GM23338 (cell line): ENCODE results near the gene TICRR. TPM values are rescaled to one million over a fixed set of nuclear protein-coding genes. Genes with fewer than 3 reads are reported as not detected.

ENCODE experiments used
- ATAC-seq: fragments of 200-7000 bp; cut with Tn5 transposase; 3 replicates; pipeline ENCODE4 v1.9.1; 2020
- DNase-seq: peaks from one replicate; pipeline ENCODE4 v3.0.0-alpha.2; 2015; ENCODE audit warnings: low spot score
- H2AFZ ChIP-seq: fragments of 200-600 bp; sonication (generic); 2 replicates; pipeline ENCODE4 v1.8.0; 2016; ENCODE audit warnings: antibody characterized with exemption, mild to moderate bottlenecking, moderate library complexity
- H3F3A ChIP-seq: fragments of 200-600 bp; sonication (generic); replicated peaks from 2 replicates; pipeline ENCODE4 v1.8.0; 2017; ENCODE audit warnings: antibody characterized with exemption, mixed run types, low read depth
- H3K27ac ChIP-seq: fragments of 200-600 bp; sonication (generic); 2 replicates; pipeline ENCODE4 v1.6.1; 2016; ENCODE audit warnings: low read depth
- H3K27me3 ChIP-seq: fragments of 200-600 bp; sonication (generic); 2 replicates; pipeline ENCODE4 v1.8.0; 2016; ENCODE audit warnings: mild to moderate bottlenecking, mixed run types, moderate library complexity; ENCODE audit not compliant: insufficient read depth
- H3K36me3 ChIP-seq: fragments of 200-600 bp; sonication (generic); 2 replicates; pipeline ENCODE4 v1.8.0; 2016; ENCODE audit warnings: mild to moderate bottlenecking; ENCODE audit not compliant: insufficient read depth
- H3K4me1 ChIP-seq: fragments of 200-600 bp; sonication (generic); 2 replicates; pipeline ENCODE4 v1.8.0; 2016; ENCODE audit warnings: mild to moderate bottlenecking, moderate library complexity; ENCODE audit not compliant: insufficient read depth
- H3K4me2 ChIP-seq: fragments of 200-600 bp; sonication (generic); 2 replicates; pipeline ENCODE4 v1.7.1; 2017; ENCODE audit warnings: mixed run types
- H3K4me3 ChIP-seq: fragments of 200-600 bp; sonication (generic); 2 replicates; pipeline ENCODE4 v1.6.1; 2016; ENCODE audit warnings: mixed run types
- H3K79me2 ChIP-seq: fragments of 200-600 bp; sonication (generic); replicated peaks from 2 replicates; pipeline ENCODE4 v1.8.0; 2017; ENCODE audit warnings: mild to moderate bottlenecking; ENCODE audit not compliant: insufficient read depth
- H3K9me2 ChIP-seq: fragments of 200-600 bp; sonication (generic); 2 replicates; pipeline ENCODE4 v1.8.0; 2017; ENCODE audit not compliant: insufficient read depth
- H4K20me1 ChIP-seq: fragments of 200-600 bp; sonication (generic); replicated peaks from 2 replicates; pipeline ENCODE4 v1.8.0; 2017; ENCODE audit warnings: mild to moderate bottlenecking; ENCODE audit not compliant: insufficient read depth
- H3K27ac Mint-ChIP-seq: 2 replicates; pipeline ENCODE4 v1.8.0; 2020; ENCODE audit warnings: inconsistent platforms, mild to moderate bottlenecking, moderate library complexity, mixed read lengths
- H3K27me3 Mint-ChIP-seq: 3 replicates; pipeline ENCODE4 v1.8.0; 2022; ENCODE audit warnings: low read depth, mild to moderate bottlenecking, moderate library complexity, mixed read lengths, inconsistent platforms; ENCODE audit not compliant: insufficient read depth, poor library complexity
- H3K36me3 Mint-ChIP-seq: 3 replicates; pipeline ENCODE4 v1.8.0; 2021; ENCODE audit warnings: low read depth, mild to moderate bottlenecking, inconsistent platforms, moderate library complexity, mixed read lengths
- H3K4me1 Mint-ChIP-seq: 3 replicates; pipeline ENCODE4 v1.8.0; 2020; ENCODE audit warnings: mild to moderate bottlenecking, inconsistent platforms, mixed read lengths
- H3K4me3 Mint-ChIP-seq: 3 replicates; pipeline ENCODE4 v1.8.0; 2021; ENCODE audit warnings: moderate library complexity, mild to moderate bottlenecking, inconsistent platforms, mixed read lengths
- H3K9me3 Mint-ChIP-seq: 3 replicates; pipeline ENCODE4 v1.8.0; 2020; ENCODE audit warnings: moderate library complexity, mild to moderate bottlenecking, inconsistent platforms, mixed read lengths
- CREB1 ChIP-seq: fragments of 250-450 bp; sonication (Bioruptor Pico); IDR thresholded peaks from 2 replicates; pipeline ENCODE4 v1.5.0; 2020; ENCODE audit warnings: low read depth, mild to moderate bottlenecking, moderate library complexity
- CTCF ChIP-seq, 2 experiments: fragments of 200-600 bp in 1 of 2; sonication (generic) in 1 of 2; conservative IDR thresholded peaks; 2 replicates each; pipeline versions ENCODE4 v1.5.1 to v1.6.1; 2016 to 2017; ENCODE audit warnings: antibody characterized with exemption in 2 of 2, low read depth in 2 of 2, mild to moderate bottlenecking in 2 of 2, moderate library complexity in 1 of 2
- ETS1 ChIP-seq: IDR thresholded peaks from 2 replicates; pipeline ENCODE4 v1.6.1; 2016; ENCODE audit warnings: antibody characterized with exemption
- EZH2 ChIP-seq: fragments of 200-600 bp; sonication (generic); IDR thresholded peaks from one replicate; pipeline ENCODE4 v1.8.0; 2017; ENCODE audit warnings: antibody characterized with exemption, mild to moderate bottlenecking, low read depth; ENCODE audit not compliant: unreplicated experiment
- NANOG ChIP-seq: IDR thresholded peaks from 2 replicates; pipeline ENCODE4 v1.6.1; 2016; ENCODE audit warnings: antibody characterized with exemption, borderline replicate concordance
- REST ChIP-seq: IDR thresholded peaks from one replicate; pipeline ENCODE4 v1.6.1; 2018; ENCODE audit warnings: antibody characterized with exemption; ENCODE audit not compliant: unreplicated experiment
- STAT1 ChIP-seq: IDR thresholded peaks from one replicate; pipeline ENCODE4 v1.6.1; 2016; ENCODE audit warnings: antibody characterized with exemption; ENCODE audit not compliant: unreplicated experiment
- ZNF114 ChIP-seq: fragments of 250-450 bp; sonication (Bioruptor Pico); IDR thresholded peaks from 2 replicates; pipeline ENCODE4 v1.5.0; 2020; ENCODE audit warnings: mild to moderate bottlenecking, moderate library complexity
- ZNF331 ChIP-seq: fragments of 250-450 bp; sonication (Bioruptor Pico); IDR thresholded peaks from 2 replicates; pipeline ENCODE4 v1.5.0; 2020; ENCODE audit warnings: low read depth, mild to moderate bottlenecking, moderate library complexity
- ZNF462 ChIP-seq: fragments of 250-450 bp; sonication (Bioruptor Pico); IDR thresholded peaks from 2 replicates; pipeline ENCODE4 v1.5.0; 2020; ENCODE audit warnings: mild to moderate bottlenecking, moderate library complexity
- polyA plus RNA-seq: library from polyadenylated mRNA; unstranded; fragments of >200 nt; fragmentation: Nextera tagmentation; extraction: Ambion mirVana; gene quantifications from 2 replicates; pipeline ENCODE4 v1.2.1, GENCODE V29; 2016
- total RNA-seq: library from RNA; depleted of rRNA; stranded (reverse); fragments of >200 nt; shearing (Covaris generic); gene quantifications from 2 replicates; pipeline ENCODE4 v1.2.3, GENCODE V29; 2014

Gene TICRR
- total and polyA plus RNA-seq, 2 experiments from 2014 or later, result 11.2 to 42.3 TPM

- TF ChIP-seq ZNF462 (CRISPR knock-in tag), result no peak
These were observed 71.3 kb downstream of the TICRR start (continued) for GRCh38 chr15:89646416-89647141.

- Histone ChIP-seq H3K27ac (no peak overlapping the region), H3K79me2 (no peaks in the 10 kb centered on the region), H3K4me1 (no peaks in the 10 kb centered on the region), H2AFZ (no peak overlapping the region), H3F3A (no peaks in the 10 kb centered on the region), H3K27me3 (0 out of 2 replicates have a peak, but pooled peaks cover 4% of the 10 kb centered on the region), H3K4me2 (peak overlapping the region; percentile 64; the same call in 1 of the 2 replicates), H3K9me2 (peaks cover 2% of the 10 kb centered on the region; the same call in 1 of the 2 replicates), H3K36me3 (no peaks in the 10 kb centered on the region; the same call in 1 of the 2 replicates), H4K20me1 (peaks cover 4% of the 10 kb centered on the region; the same call in 1 of the 2 replicates), H3K4me3 (peak overlapping the region; percentile 37; the same call in 1 of the 2 replicates)
- peaks cover 42% of the 10 kb centered on the region for H3K36me3 Mint-ChIP-seq
- H3K27me3 Mint-ChIP-seq, result peaks cover 6% of the 10 kb centered on the region
- H3K9me3 Mint-ChIP-seq, result no peaks in the 10 kb centered on the region
- H3K4me3 Mint-ChIP-seq, result peak overlapping the region; percentile 55; the same call in 2 of the 3 replicates
- peak; percentile 85 for DNase-seq
- ATAC-seq, result peak; percentile 84
- peaks cover 2% of the 10 kb centered on the region; the same call in 1 of the 3 replicates for H3K4me1 Mint-ChIP-seq
- no peak overlapping the region for H3K27ac Mint-ChIP-seq
- TF ChIP-seq ZNF114 (CRISPR knock-in tag) (no peak), CTCF (conservative IDR thresholded peaks at IDR 0.05; ENCODE audit: low read depth in 2 of 2) (peak; percentile 75 to 90), REST (no peak), STAT1 (no peak), EZH2 (no peak), NANOG (no peak), ETS1 (no peak), CREB1 (CRISPR knock-in tag) (peak; percentile 64), ZNF331 (CRISPR knock-in tag) (no peak)
These were observed 72.1 kb downstream of the TICRR start for GRCh38 chr15:89647191-89647851.
